SK-N-SH treated with all-trans-retinoic acid at 6 μM for 48 hours (cell line): ENCODE results near the gene SLC13A3.

ENCODE experiments used
- ARNTL ChIP-seq: fragments of 450-650 bp; formaldehyde crosslinking; IDR thresholded peaks from 2 replicates; pipeline ENCODE4 v1.5.0; 2020; ENCODE audit warnings: low read depth, mild to moderate bottlenecking, moderate library complexity, borderline replicate concordance
- BACH2 ChIP-seq: fragments of 250-450 bp; sonication (Bioruptor Pico); IDR thresholded peaks from 2 replicates; pipeline ENCODE4 v1.9.0; 2021; ENCODE audit warnings: mild to moderate bottlenecking, borderline replicate concordance
- CSDC2 ChIP-seq: fragments of 250-450 bp; sonication (Bioruptor Pico); IDR thresholded peaks from 2 replicates; pipeline ENCODE4 v1.5.0; 2020; ENCODE audit warnings: mild to moderate bottlenecking, moderate library complexity
- GLIS3 ChIP-seq: fragments of 250-450 bp; sonication (Bioruptor Pico); IDR thresholded peaks from 2 replicates; pipeline ENCODE4 v1.5.0; 2020; ENCODE audit warnings: mild to moderate bottlenecking, moderate library complexity
- OSR1 ChIP-seq: fragments of 250-450 bp; sonication (Bioruptor Pico); IDR thresholded peaks from 2 replicates; pipeline ENCODE4 v1.8.0; 2022; ENCODE audit warnings: moderate library complexity, mild to moderate bottlenecking, inconsistent platforms
- ZFP30 ChIP-seq: fragments of 450-650 bp; formaldehyde crosslinking; IDR thresholded peaks from 2 replicates; pipeline ENCODE4 v1.5.0; 2022; ENCODE audit warnings: mild to moderate bottlenecking, moderate library complexity
- ZNF70 ChIP-seq: fragments of 450-650 bp; formaldehyde crosslinking; IDR thresholded peaks from 2 replicates; pipeline ENCODE4 v1.5.0; 2020; ENCODE audit warnings: mild to moderate bottlenecking, moderate library complexity
- TF ChIP-seq, protein P1 (sequence below): fragments of 250-450 bp; sonication (Bioruptor Pico); IDR thresholded peaks from 2 replicates; pipeline ENCODE4 v1.8.0; 2020; ENCODE audit warnings: mild to moderate bottlenecking, moderate library complexity, borderline replicate concordance
- TF ChIP-seq, protein P2 (sequence below): fragments of 250-450 bp; sonication (Bioruptor Pico); IDR thresholded peaks from 2 replicates; pipeline ENCODE4 v1.5.1; 2020; ENCODE audit warnings: low read depth, mild to moderate bottlenecking, moderate library complexity
- TF ChIP-seq, protein P3 (sequence below): fragments of 250-450 bp; sonication (Bioruptor Pico); IDR thresholded peaks from 2 replicates; pipeline ENCODE4 v1.5.0; 2020; ENCODE audit warnings: mild to moderate bottlenecking, moderate library complexity
- TF ChIP-seq, protein P4 (sequence below): fragments of 250-450 bp; sonication (Bioruptor Pico); IDR thresholded peaks from 2 replicates; pipeline ENCODE4 v1.5.1; 2021; ENCODE audit warnings: mild to moderate bottlenecking, moderate library complexity

DNA sequence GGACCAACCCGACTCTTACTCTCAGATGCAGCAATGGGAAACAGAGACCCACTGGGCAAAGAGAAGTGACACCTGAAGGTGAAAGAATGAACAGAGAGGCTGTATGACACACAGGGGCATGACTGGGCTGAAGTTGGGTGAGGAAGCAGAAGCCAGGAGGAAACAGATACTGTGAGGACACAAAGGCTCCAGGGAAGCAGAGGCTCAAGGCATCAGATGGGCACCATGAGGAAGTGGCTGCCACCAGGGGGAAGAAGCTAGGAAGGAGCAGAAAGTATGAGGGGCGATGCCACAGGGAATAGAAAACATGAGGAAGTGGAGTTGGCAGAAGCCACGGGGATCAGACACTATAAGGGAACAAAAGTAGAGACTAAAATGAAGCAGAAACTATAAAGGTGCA, 69.9 kb downstream of the SLC13A3 start:
- no peak for TF ChIP-seq GLIS3 (CRISPR knock-in tag)
- TF ChIP-seq, protein P1, sequence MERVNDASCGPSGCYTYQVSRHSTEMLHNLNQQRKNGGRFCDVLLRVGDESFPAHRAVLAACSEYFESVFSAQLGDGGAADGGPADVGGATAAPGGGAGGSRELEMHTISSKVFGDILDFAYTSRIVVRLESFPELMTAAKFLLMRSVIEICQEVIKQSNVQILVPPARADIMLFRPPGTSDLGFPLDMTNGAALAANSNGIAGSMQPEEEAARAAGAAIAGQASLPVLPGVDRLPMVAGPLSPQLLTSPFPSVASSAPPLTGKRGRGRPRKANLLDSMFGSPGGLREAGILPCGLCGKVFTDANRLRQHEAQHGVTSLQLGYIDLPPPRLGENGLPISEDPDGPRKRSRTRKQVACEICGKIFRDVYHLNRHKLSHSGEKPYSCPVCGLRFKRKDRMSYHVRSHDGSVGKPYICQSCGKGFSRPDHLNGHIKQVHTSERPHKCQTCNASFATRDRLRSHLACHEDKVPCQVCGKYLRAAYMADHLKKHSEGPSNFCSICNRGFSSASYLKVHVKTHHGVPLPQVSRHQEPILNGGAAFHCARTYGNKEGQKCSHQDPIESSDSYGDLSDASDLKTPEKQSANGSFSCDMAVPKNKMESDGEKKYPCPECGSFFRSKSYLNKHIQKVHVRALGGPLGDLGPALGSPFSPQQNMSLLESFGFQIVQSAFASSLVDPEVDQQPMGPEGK (CRISPR knock-in tag) = no peak
- TF ChIP-seq, protein P2, sequence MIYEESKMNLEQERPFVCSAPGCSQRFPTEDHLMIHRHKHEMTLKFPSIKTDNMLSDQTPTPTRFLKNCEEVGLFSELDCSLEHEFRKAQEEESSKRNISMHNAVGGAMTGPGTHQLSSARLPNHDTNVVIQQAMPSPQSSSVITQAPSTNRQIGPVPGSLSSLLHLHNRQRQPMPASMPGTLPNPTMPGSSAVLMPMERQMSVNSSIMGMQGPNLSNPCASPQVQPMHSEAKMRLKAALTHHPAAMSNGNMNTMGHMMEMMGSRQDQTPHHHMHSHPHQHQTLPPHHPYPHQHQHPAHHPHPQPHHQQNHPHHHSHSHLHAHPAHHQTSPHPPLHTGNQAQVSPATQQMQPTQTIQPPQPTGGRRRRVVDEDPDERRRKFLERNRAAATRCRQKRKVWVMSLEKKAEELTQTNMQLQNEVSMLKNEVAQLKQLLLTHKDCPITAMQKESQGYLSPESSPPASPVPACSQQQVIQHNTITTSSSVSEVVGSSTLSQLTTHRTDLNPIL (CRISPR knock-in tag) = no peak
- no peak for TF ChIP-seq ARNTL
- no peak for TF ChIP-seq OSR1 (CRISPR knock-in tag)
- TF ChIP-seq, protein P3, sequence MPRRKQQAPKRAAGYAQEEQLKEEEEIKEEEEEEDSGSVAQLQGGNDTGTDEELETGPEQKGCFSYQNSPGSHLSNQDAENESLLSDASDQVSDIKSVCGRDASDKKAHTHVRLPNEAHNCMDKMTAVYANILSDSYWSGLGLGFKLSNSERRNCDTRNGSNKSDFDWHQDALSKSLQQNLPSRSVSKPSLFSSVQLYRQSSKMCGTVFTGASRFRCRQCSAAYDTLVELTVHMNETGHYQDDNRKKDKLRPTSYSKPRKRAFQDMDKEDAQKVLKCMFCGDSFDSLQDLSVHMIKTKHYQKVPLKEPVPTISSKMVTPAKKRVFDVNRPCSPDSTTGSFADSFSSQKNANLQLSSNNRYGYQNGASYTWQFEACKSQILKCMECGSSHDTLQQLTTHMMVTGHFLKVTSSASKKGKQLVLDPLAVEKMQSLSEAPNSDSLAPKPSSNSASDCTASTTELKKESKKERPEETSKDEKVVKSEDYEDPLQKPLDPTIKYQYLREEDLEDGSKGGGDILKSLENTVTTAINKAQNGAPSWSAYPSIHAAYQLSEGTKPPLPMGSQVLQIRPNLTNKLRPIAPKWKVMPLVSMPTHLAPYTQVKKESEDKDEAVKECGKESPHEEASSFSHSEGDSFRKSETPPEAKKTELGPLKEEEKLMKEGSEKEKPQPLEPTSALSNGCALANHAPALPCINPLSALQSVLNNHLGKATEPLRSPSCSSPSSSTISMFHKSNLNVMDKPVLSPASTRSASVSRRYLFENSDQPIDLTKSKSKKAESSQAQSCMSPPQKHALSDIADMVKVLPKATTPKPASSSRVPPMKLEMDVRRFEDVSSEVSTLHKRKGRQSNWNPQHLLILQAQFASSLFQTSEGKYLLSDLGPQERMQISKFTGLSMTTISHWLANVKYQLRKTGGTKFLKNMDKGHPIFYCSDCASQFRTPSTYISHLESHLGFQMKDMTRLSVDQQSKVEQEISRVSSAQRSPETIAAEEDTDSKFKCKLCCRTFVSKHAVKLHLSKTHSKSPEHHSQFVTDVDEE (CRISPR knock-in tag) = no peak
- TF ChIP-seq ZFP30 (CRISPR knock-in tag) = no peak
- TF ChIP-seq, protein P4, sequence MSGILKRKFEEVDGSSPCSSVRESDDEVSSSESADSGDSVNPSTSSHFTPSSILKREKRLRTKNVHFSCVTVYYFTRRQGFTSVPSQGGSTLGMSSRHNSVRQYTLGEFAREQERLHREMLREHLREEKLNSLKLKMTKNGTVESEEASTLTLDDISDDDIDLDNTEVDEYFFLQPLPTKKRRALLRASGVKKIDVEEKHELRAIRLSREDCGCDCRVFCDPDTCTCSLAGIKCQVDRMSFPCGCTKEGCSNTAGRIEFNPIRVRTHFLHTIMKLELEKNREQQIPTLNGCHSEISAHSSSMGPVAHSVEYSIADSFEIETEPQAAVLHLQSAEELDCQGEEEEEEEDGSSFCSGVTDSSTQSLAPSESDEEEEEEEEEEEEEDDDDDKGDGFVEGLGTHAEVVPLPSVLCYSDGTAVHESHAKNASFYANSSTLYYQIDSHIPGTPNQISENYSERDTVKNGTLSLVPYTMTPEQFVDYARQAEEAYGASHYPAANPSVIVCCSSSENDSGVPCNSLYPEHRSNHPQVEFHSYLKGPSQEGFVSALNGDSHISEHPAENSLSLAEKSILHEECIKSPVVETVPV (CRISPR knock-in tag) = no peak
- no peak for TF ChIP-seq CSDC2 (CRISPR knock-in tag)
- TF ChIP-seq ZNF70 (CRISPR knock-in tag) = no peak
- TF ChIP-seq BACH2 (CRISPR knock-in tag) = no peak
